ENCODE results near the gene ADAMTSL1.
A peak's percentile ranks its signal among the peaks of the same experiment; 100 is the strongest.

Gene ADAMTSL1, protein sequence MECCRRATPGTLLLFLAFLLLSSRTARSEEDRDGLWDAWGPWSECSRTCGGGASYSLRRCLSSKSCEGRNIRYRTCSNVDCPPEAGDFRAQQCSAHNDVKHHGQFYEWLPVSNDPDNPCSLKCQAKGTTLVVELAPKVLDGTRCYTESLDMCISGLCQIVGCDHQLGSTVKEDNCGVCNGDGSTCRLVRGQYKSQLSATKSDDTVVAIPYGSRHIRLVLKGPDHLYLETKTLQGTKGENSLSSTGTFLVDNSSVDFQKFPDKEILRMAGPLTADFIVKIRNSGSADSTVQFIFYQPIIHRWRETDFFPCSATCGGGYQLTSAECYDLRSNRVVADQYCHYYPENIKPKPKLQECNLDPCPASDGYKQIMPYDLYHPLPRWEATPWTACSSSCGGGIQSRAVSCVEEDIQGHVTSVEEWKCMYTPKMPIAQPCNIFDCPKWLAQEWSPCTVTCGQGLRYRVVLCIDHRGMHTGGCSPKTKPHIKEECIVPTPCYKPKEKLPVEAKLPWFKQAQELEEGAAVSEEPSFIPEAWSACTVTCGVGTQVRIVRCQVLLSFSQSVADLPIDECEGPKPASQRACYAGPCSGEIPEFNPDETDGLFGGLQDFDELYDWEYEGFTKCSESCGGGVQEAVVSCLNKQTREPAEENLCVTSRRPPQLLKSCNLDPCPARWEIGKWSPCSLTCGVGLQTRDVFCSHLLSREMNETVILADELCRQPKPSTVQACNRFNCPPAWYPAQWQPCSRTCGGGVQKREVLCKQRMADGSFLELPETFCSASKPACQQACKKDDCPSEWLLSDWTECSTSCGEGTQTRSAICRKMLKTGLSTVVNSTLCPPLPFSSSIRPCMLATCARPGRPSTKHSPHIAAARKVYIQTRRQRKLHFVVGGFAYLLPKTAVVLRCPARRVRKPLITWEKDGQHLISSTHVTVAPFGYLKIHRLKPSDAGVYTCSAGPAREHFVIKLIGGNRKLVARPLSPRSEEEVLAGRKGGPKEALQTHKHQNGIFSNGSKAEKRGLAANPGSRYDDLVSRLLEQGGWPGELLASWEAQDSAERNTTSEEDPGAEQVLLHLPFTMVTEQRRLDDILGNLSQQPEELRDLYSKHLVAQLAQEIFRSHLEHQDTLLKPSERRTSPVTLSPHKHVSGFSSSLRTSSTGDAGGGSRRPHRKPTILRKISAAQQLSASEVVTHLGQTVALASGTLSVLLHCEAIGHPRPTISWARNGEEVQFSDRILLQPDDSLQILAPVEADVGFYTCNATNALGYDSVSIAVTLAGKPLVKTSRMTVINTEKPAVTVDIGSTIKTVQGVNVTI (N-terminal part only)

GRCh38 chr9:18473652-18474279 lies at the start of gene ADAMTSL1:
ADAMTSL1 (plus strand) TSS chr9:18474153; CDS start chr9:18474233, 80 bp downstream.
- DNase-seq (ENCODE audit: low read depth) = peak; percentile 71
- no peak for TF ChIP-seq CTCF (conservative IDR thresholded peaks at IDR 0.05; ENCODE audit: low read depth, low read length)
- H3K4me3 ChIP-seq (ENCODE audit: low read depth, low read length) = peak within 1 kb of the TSS; percentile 66

DNA sequence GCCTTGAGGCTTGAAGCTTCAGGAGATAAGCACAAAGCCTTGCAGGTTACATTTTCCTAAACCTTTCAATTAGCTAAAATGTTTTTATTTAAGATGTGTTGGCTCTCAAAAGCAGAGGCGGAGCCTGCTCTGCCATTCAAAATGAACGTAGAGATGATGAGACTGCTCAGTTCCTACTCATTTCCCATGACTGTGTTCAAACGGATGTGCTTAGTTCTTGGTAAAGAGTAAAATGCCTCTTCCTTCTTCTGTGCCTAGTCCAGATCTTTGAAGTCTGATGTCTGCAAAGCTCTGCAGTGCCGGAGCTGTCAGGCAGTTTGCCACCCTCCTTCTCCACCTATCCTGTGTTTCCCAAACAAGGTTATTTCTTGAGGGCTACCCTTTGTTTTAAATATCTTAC lies 46.3 kb upstream of the ADAMTSL1 start:
- TF ChIP-seq CTCF (conservative IDR thresholded peaks at IDR 0.05; ENCODE audit: low read depth, low read length) = no peak
- H3K4me3 ChIP-seq (ENCODE audit: low read depth, low read length) = no peak overlapping the region
- DNase-seq (ENCODE audit: low read depth) = no peak

DNA sequence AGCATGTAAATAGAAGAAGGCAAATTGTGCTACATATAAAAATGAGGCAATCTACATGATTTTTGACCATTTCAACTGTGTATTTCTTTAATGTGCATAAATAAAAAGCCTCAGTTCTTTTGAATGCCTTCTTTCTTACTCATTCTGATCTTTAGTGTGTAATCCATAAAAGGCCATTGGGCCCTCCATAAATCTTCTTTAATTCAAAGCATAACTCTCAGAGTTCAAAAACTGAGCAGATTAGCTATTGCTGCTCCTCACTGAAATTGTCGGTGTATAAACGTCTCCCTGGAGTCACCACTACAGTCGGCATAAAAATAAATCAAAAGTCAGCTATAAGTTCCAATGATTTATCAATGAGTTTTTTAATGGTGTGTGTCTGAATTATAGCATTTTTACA lies 45.3 kb upstream of the ADAMTSL1 start:
- no peak for TF ChIP-seq CTCF (conservative IDR thresholded peaks at IDR 0.05; ENCODE audit: low read depth, low read length)
- DNase-seq (ENCODE audit: low read depth) = no peak
- no peak overlapping the region for H3K4me3 ChIP-seq (ENCODE audit: low read depth, low read length)

- peak; percentile 84 for DNase-seq (ENCODE audit: low read depth)
- TF ChIP-seq CTCF (conservative IDR thresholded peaks at IDR 0.05; ENCODE audit: low read depth, low read length) = no peak
- no peak overlapping the region for H3K4me3 ChIP-seq (ENCODE audit: low read depth, low read length)
Observed at GRCh38 chr9:18429070-18429469, 44.9 kb upstream of the ADAMTSL1 start.

DNA sequence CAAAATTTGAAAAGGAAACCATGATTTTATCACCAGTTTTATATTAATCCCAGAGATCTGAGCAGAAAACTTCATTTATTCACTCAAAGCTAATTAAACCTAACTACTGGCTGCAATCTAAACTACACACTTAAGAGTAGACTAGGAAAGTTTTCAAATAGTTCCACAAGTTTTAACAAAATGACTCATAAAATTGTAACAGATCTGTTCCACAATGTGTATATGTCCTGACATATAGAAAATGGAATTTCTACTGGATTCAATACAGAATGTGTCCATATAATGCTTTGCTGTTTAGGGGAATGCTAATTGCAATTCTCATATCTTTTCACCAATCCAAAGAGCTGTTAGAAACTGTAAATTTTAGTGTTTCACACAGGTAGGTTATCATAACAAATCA lies 40.3 kb upstream of the ADAMTSL1 start:
- no peak overlapping the region for H3K4me3 ChIP-seq (ENCODE audit: low read depth, low read length)
- TF ChIP-seq CTCF (conservative IDR thresholded peaks at IDR 0.05; ENCODE audit: low read depth, low read length) = no peak
- DNase-seq (ENCODE audit: low read depth) = no peak
